OCI-LY7 (cell line): Measurements from ENCODE around the gene OPCML. TPM values are rescaled to one million over a fixed set of nuclear protein-coding genes. Genes with fewer than 3 reads are reported as not detected.

Experiments
- BruUV-seq: library from RNA; stranded (reverse); fragments of 400-500 nt; replicated peaks from 2 replicates; lab custom pipeline; 2021; lab: Mats Ljungman, UMichigan
- CTCF ChIA-PET: fragments of 300-600 bp; sonication (Branson Sonifier 250); formaldehyde crosslinking; loops from one replicate; lab custom pipeline; 2022; ENCODE audit warnings: antibody characterized with exemption; ENCODE audit not compliant: unreplicated experiment; lab: Charles Lee
- POLR2A ChIA-PET: fragments of 300-600 bp; sonication (Branson Sonifier 250); formaldehyde crosslinking; loops from one replicate; lab custom pipeline; 2022; ENCODE audit warnings: antibody characterized with exemption; lab: Charles Lee
- DNase-seq: peaks from one replicate; pipeline ENCODE4 v3.0.0-alpha.2; 2015; ENCODE audit warnings: low spot score
- H2AFZ ChIP-seq: fragments of 200-600 bp; sonication (generic), shearing (Covaris generic); 2 replicates; pipeline ENCODE4 v1.6.1; 2014; ENCODE audit warnings: mild to moderate bottlenecking, antibody characterized with exemption, low read length, moderate library complexity
- H3K27ac ChIP-seq: fragments of 200-600 bp; sonication (generic); 2 replicates; pipeline ENCODE4 v1.5.1; 2014; ENCODE audit warnings: mixed run types, low read depth, mild to moderate bottlenecking, moderate library complexity, low read length, inconsistent platforms; ENCODE audit not compliant: poor library complexity, severe bottlenecking
- H3K36me3 ChIP-seq: fragments of 200-600 bp; sonication (generic); 2 replicates; pipeline ENCODE4 v1.6.1; 2014; ENCODE audit warnings: mild to moderate bottlenecking, antibody characterized with exemption, low read length, moderate library complexity, mixed read lengths; ENCODE audit not compliant: insufficient read depth
- H3K4me1 ChIP-seq: fragments of 200-600 bp; sonication (generic); 2 replicates; pipeline ENCODE4 v1.5.1; 2014; ENCODE audit warnings: mild to moderate bottlenecking, low read length; ENCODE audit not compliant: insufficient read depth, poor library complexity, severe bottlenecking
- H3K4me2 ChIP-seq: fragments of 200-600 bp; sonication (generic); 2 replicates; pipeline ENCODE4 v1.6.1; 2014; ENCODE audit warnings: mild to moderate bottlenecking, low read length
- H3K4me3 ChIP-seq: fragments of 200-600 bp; sonication (generic); 2 replicates; pipeline ENCODE4 v1.5.1; 2014; ENCODE audit warnings: mild to moderate bottlenecking, low read depth, low read length; ENCODE audit not compliant: poor library complexity, severe bottlenecking
- H3K79me2 ChIP-seq: fragments of 200-600 bp; sonication (generic); 2 replicates; pipeline ENCODE4 v1.6.1; 2016; ENCODE audit warnings: low read depth, mild to moderate bottlenecking, low read length, moderate library complexity, mixed read lengths; ENCODE audit not compliant: insufficient read depth
- H3K9me2 ChIP-seq: fragments of 200-600 bp; sonication (generic); 2 replicates; pipeline ENCODE4 v1.6.1; 2016; ENCODE audit warnings: mild to moderate bottlenecking, low read length, mixed read lengths; ENCODE audit not compliant: insufficient read depth
- H3K9me3 ChIP-seq: fragments of 200-600 bp; sonication (generic); 2 replicates; pipeline ENCODE4 v1.6.1; 2014; ENCODE audit warnings: mild to moderate bottlenecking, mixed run types, low read length, mixed read lengths
- H4K20me1 ChIP-seq: fragments of 200-600 bp; sonication (generic); 2 replicates; pipeline ENCODE4 v1.6.1; 2014; ENCODE audit warnings: mild to moderate bottlenecking, antibody characterized with exemption, low read length, moderate library complexity, mixed read lengths; ENCODE audit not compliant: insufficient read depth
- EZH2phosphoT487 ChIP-seq: fragments of 200-600 bp; sonication (generic); IDR thresholded peaks from 2 replicates; pipeline ENCODE4 v1.6.1; 2018; ENCODE audit warnings: low read depth, borderline replicate concordance, mild to moderate bottlenecking, mixed run types, antibody characterized with exemption, low read length, moderate library complexity, mixed read lengths
- intact Hi-C: fragments of 100-400 bp; cut with micrococcal nuclease; formaldehyde crosslinking; loops from one replicate; pipeline ENCODE4 v1.10.0; 2022; ENCODE audit not compliant: unreplicated experiment
- total RNA-seq, 2 experiments: library from RNA; depleted of rRNA in 1 of 2; stranded (reverse); fragments of >200 nt in 1 of 2; shearing (Covaris generic) in 1 of 2; gene quantifications; 2 replicates each; pipeline ENCODE4 v1.2.3, GENCODE V29; 2014 to 2022
- TF ChIP-seq, protein P1 (sequence below): fragments of 200-600 bp; sonication (generic); conservative IDR thresholded peaks from 2 replicates; pipeline ENCODE4 v1.5.1; 2014; ENCODE audit warnings: mild to moderate bottlenecking, antibody characterized with exemption, low read length, moderate library complexity, mixed read lengths

The OPCML gene
- total RNA-seq, 2 experiments from 2014 or later = not detected

DNA sequence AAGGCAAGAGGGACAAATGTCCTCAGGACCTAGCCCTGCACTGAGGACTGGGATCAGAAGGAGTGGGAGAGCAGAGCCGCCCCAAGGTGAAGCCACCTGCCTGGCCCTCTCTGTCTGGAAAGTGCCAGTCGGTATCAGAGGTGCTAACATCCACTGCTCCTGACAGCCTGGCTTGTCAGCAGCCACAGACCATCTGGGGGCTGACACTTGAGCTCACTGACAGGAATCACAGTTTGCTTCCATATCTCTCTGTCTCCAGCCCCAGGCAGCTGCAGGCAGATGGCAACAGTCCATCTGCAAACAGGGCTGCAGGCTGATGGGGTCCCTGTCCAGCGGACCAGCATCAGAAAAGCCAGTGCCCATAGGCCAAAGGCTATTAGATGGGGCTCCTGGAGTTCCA lies 5.5 kb downstream of the OPCML start:
- TF ChIP-seq EZH2phosphoT487 = no peak
- TF ChIP-seq, protein P1, sequence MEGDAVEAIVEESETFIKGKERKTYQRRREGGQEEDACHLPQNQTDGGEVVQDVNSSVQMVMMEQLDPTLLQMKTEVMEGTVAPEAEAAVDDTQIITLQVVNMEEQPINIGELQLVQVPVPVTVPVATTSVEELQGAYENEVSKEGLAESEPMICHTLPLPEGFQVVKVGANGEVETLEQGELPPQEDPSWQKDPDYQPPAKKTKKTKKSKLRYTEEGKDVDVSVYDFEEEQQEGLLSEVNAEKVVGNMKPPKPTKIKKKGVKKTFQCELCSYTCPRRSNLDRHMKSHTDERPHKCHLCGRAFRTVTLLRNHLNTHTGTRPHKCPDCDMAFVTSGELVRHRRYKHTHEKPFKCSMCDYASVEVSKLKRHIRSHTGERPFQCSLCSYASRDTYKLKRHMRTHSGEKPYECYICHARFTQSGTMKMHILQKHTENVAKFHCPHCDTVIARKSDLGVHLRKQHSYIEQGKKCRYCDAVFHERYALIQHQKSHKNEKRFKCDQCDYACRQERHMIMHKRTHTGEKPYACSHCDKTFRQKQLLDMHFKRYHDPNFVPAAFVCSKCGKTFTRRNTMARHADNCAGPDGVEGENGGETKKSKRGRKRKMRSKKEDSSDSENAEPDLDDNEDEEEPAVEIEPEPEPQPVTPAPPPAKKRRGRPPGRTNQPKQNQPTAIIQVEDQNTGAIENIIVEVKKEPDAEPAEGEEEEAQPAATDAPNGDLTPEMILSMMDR = no peak
- ChIA-PET POLR2A (interaction anchor here (1.2 kb wide), 1 partner anchor 13 kb away, joined by 3 read pairs; no protein-coding TSS in a partner anchor), CTCF (no interaction called here)
- H3K9me3 ChIP-seq = no peaks in the 10 kb centered on the region
- H3K4me1 ChIP-seq = no peaks in the 10 kb centered on the region
- no peak for DNase-seq
- H3K36me3 ChIP-seq = no peaks in the 10 kb centered on the region
- no peak overlapping the region for H2AFZ ChIP-seq
- H3K4me2 ChIP-seq = no peak overlapping the region
- intact Hi-C loops = no loop called here
- H4K20me1 ChIP-seq = no peaks in the 10 kb centered on the region
- H3K4me3 ChIP-seq = no peak overlapping the region
- no peak overlapping the region for H3K27ac ChIP-seq
- BruUV-seq = no TSS peak
- H3K79me2 ChIP-seq = no peaks in the 10 kb centered on the region
- no peaks in the 10 kb centered on the region for H3K9me2 ChIP-seq

DNA sequence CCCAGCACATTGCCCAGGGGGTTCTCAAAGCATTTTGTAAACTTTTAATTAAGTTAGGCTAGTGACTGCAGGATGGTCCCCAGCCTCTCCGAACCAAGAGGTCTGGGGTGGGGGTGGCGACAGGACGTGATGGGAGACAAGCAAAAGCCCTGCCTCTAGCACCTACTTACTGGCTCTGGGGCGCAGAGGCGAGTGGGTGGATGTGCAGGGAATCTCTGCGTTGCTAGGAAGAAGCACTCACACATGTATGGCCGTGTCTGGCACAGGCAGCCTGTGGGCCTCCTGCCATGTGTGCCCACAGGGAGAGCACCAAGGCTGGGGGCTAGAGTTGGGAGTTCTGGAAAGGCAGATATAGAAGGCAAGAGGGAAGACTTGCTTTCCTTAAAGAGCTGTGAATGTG lies 6.3 kb downstream of the OPCML start:
- Histone ChIP-seq H3K9me2 (no peaks in the 10 kb centered on the region), H4K20me1 (no peaks in the 10 kb centered on the region), H3K36me3 (no peaks in the 10 kb centered on the region), H3K4me3 (no peak overlapping the region), H3K9me3 (no peaks in the 10 kb centered on the region), H3K4me2 (no peak overlapping the region), H3K27ac (no peak overlapping the region), H3K4me1 (no peaks in the 10 kb centered on the region), H3K79me2 (no peaks in the 10 kb centered on the region), H2AFZ (no peak overlapping the region)
- CTCF ChIA-PET = no interaction called here
- no TSS peak for BruUV-seq
- TF ChIP-seq, protein P1 = no peak
- no peak for TF ChIP-seq EZH2phosphoT487
- no peak for DNase-seq
- intact Hi-C loops = no loop called here
- POLR2A ChIA-PET = interaction anchor here (1.2 kb wide), 1 partner anchor 12 kb away, joined by 3 read pairs; no protein-coding TSS in a partner anchor

- no peaks in the 10 kb centered on the region for H4K20me1 ChIP-seq
- no peak overlapping the region for H3K4me3 ChIP-seq
- CTCF ChIA-PET = no interaction called here
- no peaks in the 10 kb centered on the region for H3K79me2 ChIP-seq
- H3K4me1 ChIP-seq = no peaks in the 10 kb centered on the region
- no peaks in the 10 kb centered on the region for H3K9me2 ChIP-seq
- H3K27ac ChIP-seq = no peak overlapping the region
- H3K4me2 ChIP-seq = no peak overlapping the region
- POLR2A ChIA-PET = interaction anchor here (1.0 kb wide), 1 partner anchor 14 kb away, joined by 3 read pairs; no protein-coding TSS in a partner anchor
- intact Hi-C loops = no loop called here
- H3K9me3 ChIP-seq = no peaks in the 10 kb centered on the region
- DNase-seq = no peak
- H3K36me3 ChIP-seq = no peaks in the 10 kb centered on the region
- no peak for TF ChIP-seq EZH2phosphoT487
- TF ChIP-seq, protein P1 = no peak
- BruUV-seq = no TSS peak
- no peak overlapping the region for H2AFZ ChIP-seq
Observed at GRCh38 chr11:133524488-133524887, 7.8 kb downstream of the OPCML start.
